Kidney (tissue), 22 donors: Measurements from ENCODE around the gene GJE1. TPM values are rescaled to one million over a fixed set of nuclear protein-coding genes. Genes with fewer than 3 reads are reported as not detected.
"Not testable (repeated sequence)": the region's sequence is repeated elsewhere in the genome, so short reads cannot be mapped to it uniquely, and the experiment has no call there.

Experiments
- DNase-seq, 5 donors: peaks; one replicate each; pipeline ENCODE4 v3.0.0-alpha.2; 2013 to 2020
- FAIRE-seq: peaks from 2 replicates; lab custom pipeline; 2012; peaks lifted over from hg19 to GRCh38; lab: Jason Lieb, UNC
- H3K27ac ChIP-seq, 2 donors: one replicate each; pipeline ENCODE4 v1.7.0; 2013; ENCODE audit warnings: low read depth in 2 of 2, low read length in 2 of 2, inconsistent platforms in 1 of 2
- H3K27me3 ChIP-seq: one replicate; pipeline ENCODE4 v1.7.1; 2013; ENCODE audit warnings: low read length, inconsistent platforms; ENCODE audit not compliant: control insufficient read depth, insufficient read depth
- H3K36me3 ChIP-seq, 3 donors: one replicate each; pipeline versions ENCODE4 v1.7.0 to v1.7.1; 2013; ENCODE audit warnings: low read length in 3 of 3, control low read depth in 1 of 3, inconsistent platforms in 1 of 3; ENCODE audit not compliant: insufficient read depth in 3 of 3, control insufficient read depth in 2 of 3
- H3K4me1 ChIP-seq, 3 donors: one replicate each; pipeline versions ENCODE4 v1.7.0 to v1.7.1; 2013; ENCODE audit warnings: low read length in 3 of 3, inconsistent platforms in 1 of 3, low read depth in 1 of 3; ENCODE audit not compliant: control insufficient read depth in 2 of 3, insufficient read depth in 2 of 3
- H3K4me3 ChIP-seq, 3 donors: one replicate each; pipeline versions ENCODE4 v1.7.0 to v1.8.1; 2013; ENCODE audit warnings: low read length in 3 of 3, control low read depth in 1 of 3, inconsistent platforms in 1 of 3
- H3K9ac ChIP-seq, 3 donors: one replicate each; pipeline versions ENCODE4 v1.7.0 to v1.7.1; 2013; ENCODE audit warnings: low read length in 3 of 3, control low read depth in 1 of 3, inconsistent platforms in 1 of 3
- H3K9me3 ChIP-seq, 3 donors: one replicate each; pipeline versions ENCODE4 v1.7.0 to v1.7.1; 2013; ENCODE audit warnings: low read length in 3 of 3, control low read depth in 1 of 3, inconsistent platforms in 1 of 3; ENCODE audit not compliant: control insufficient read depth in 2 of 3, insufficient read depth in 1 of 3
- CTCF ChIP-seq: IDR thresholded peaks from 3 replicates; pipeline ENCODE4 v1.5.1; 2012; ENCODE audit warnings: mild to moderate bottlenecking, moderate library complexity, borderline replicate concordance; ENCODE audit not compliant: insufficient read depth; ENCODE audit errors: extremely low read depth
- intact Hi-C: fragments of 100-400 bp; cut with DNase I; formaldehyde crosslinking; loops from one replicate; pipeline ENCODE4 v1.11.1; 2022
- long read RNA-seq, 10 donors: library from polyadenylated mRNA in 1 of 10; unstranded in 1 of 10; transcript quantifications; one replicate each; pipeline ENCODE4 v2.0.0 and lab custom pipeline, GENCODE V29; 2021 to 2026
- polyA plus RNA-seq: library from polyadenylated mRNA; stranded (reverse); fragments of 350-450 nt; fragmentation: Illumina TruSeq; extraction: RNeasy Lipid Tissue Mini Kit (QIAGEN cat#74804); gene quantifications from one replicate; pipeline ENCODE4 v1.2.3, GENCODE V29; 2014; ENCODE audit warnings: low read depth, low replicate concordance; ENCODE audit not compliant: insufficient read depth
- total RNA-seq: library from RNA; stranded (reverse); fragmentation: NEBNext Ultra II Directional; extraction: Animal tissue kit (Norgen Biotek cat#: 25700); gene quantifications from one replicate; pipeline ENCODE4 v1.2.1, GENCODE V29; 2021
- donor health status: control.
- donor health status: control.
- donor health status: control.
- donor health status: control.
- donor health status: control.
- donor health status: DM: yes; HTN: yes; CAD: no.
- donor health status: Normal renal cell carcinoma (clear cell type).

GJE1 gene
- total RNA-seq, result not detected
- not detected for polyA plus RNA-seq
- long read RNA-seq, donor 1, result 0 reads
- long read RNA-seq, donor 2, result 0 reads
- long read RNA-seq, donor 3, result 0 reads
- long read RNA-seq, donor 4, result 0 reads
- long read RNA-seq, donor 5, result 0 reads
- long read RNA-seq, donor 6, result 0 reads
- long read RNA-seq, donor 7, result 0 reads
- long read RNA-seq, donor 8, result 0 reads
- long read RNA-seq, donor 9, result 0 reads
- long read RNA-seq, donor 10, result 0 reads

GRCh38 chr6:142132625-142133024 is at the start of gene GJE1:
TSS of gene GJE1 (plus strand) at chr6:142132925. CDS start at chr6:142133159, 234 bp downstream.
- no peak for FAIRE-seq
- Histone ChIP-seq H3K27ac (no peak within 1 kb of the TSS), H3K4me1 (no peaks in the 10 kb centered on the region), H3K9ac (no peak within 1 kb of the TSS), H3K36me3 (no peaks in the 10 kb centered on the region), H3K9me3 (peaks cover 0 to 9% (median 0%) of the 10 kb centered on the region in 3 donors), H3K27me3 (no peaks in the 10 kb centered on the region), H3K4me3 (no peak within 1 kb of the TSS)
- TF ChIP-seq CTCF, result no peak
- intact Hi-C loops, result no loop called here
- no peak for DNase-seq

GRCh38 chr6:142087950-142088857 is 44.5 kb upstream of the GJE1 start:
- Histone ChIP-seq H3K27ac (no peak overlapping the region), H3K9ac (no peak overlapping the region), H3K4me3 (peak overlapping the region in 1 of 3 donors; percentile 9), H3K4me1 (peaks cover 0 to 3% (median 0%) of the 10 kb centered on the region in 3 donors), H3K36me3 (no peaks in the 10 kb centered on the region), H3K9me3 (no peaks in the 10 kb centered on the region), H3K27me3 (no peaks in the 10 kb centered on the region)
- FAIRE-seq (no peak), DNase-seq (peak in 2 of 5 donors; percentile 0 to 56)
- TF ChIP-seq CTCF, result no peak
- intact Hi-C loops, result no loop called here

GRCh38 chr6:142088858-142089216 is 43.9 kb upstream of the GJE1 start:
- no peak overlapping the region for H3K4me3 ChIP-seq
- FAIRE-seq (no peak), DNase-seq (peak; percentile 46 to 83 (median 80))
- H3K4me1 ChIP-seq, result peaks cover 0 to 3% (median 0%) of the 10 kb centered on the region in 3 donors
- H3K27ac ChIP-seq, result no peak overlapping the region
- H3K9ac ChIP-seq, result no peak overlapping the region
- H3K36me3 ChIP-seq, result no peaks in the 10 kb centered on the region
- no peaks in the 10 kb centered on the region for H3K9me3 ChIP-seq
- no peaks in the 10 kb centered on the region for H3K27me3 ChIP-seq
- TF ChIP-seq CTCF, result no peak
- intact Hi-C loops, result no loop called here

GRCh38 chr6:142104820-142105219 is 27.9 kb upstream of the GJE1 start:
- H3K9me3 ChIP-seq, H3K27ac ChIP-seq, H3K36me3 ChIP-seq, H3K9ac ChIP-seq, DNase-seq, intact Hi-C loops, FAIRE-seq, H3K4me1 ChIP-seq, H3K4me3 ChIP-seq, H3K27me3 ChIP-seq: not testable (repeated sequence)

- FAIRE-seq, H3K27ac ChIP-seq, H3K9me3 ChIP-seq, DNase-seq, H3K4me1 ChIP-seq, H3K9ac ChIP-seq, H3K4me3 ChIP-seq, H3K27me3 ChIP-seq, intact Hi-C loops, H3K36me3 ChIP-seq: not testable (repeated sequence)
Measured at GRCh38 chr6:142110820-142111219, 21.9 kb upstream of the GJE1 start.
